Astrocyte of the cerebellum (primary cell): Measurements from ENCODE around the gene SEC61B.

ENCODE experiments used
- DNase-seq: peaks from one replicate; pipeline ENCODE4 v3.0.0-alpha.2; 2011; ENCODE audit warnings: low read depth
- H3K4me3 ChIP-seq: 2 replicates; pipeline ENCODE4 v1.5.1; 2011; ENCODE audit warnings: mild to moderate bottlenecking, low read depth, low read length, moderate library complexity
- in situ Hi-C: cut with HindIII; loops from 2 replicates; pipeline ENCODE4 v1.10.0; 2017; ENCODE audit warnings: low sequenced_read_pairs
- TF ChIP-seq, protein P1 (sequence below): IDR thresholded peaks from 2 replicates; pipeline ENCODE4 v1.5.1; 2012; ENCODE audit warnings: low read length, low read depth, moderate library complexity, mild to moderate bottlenecking; ENCODE audit errors: missing control alignments

The SEC61B gene

DNA sequence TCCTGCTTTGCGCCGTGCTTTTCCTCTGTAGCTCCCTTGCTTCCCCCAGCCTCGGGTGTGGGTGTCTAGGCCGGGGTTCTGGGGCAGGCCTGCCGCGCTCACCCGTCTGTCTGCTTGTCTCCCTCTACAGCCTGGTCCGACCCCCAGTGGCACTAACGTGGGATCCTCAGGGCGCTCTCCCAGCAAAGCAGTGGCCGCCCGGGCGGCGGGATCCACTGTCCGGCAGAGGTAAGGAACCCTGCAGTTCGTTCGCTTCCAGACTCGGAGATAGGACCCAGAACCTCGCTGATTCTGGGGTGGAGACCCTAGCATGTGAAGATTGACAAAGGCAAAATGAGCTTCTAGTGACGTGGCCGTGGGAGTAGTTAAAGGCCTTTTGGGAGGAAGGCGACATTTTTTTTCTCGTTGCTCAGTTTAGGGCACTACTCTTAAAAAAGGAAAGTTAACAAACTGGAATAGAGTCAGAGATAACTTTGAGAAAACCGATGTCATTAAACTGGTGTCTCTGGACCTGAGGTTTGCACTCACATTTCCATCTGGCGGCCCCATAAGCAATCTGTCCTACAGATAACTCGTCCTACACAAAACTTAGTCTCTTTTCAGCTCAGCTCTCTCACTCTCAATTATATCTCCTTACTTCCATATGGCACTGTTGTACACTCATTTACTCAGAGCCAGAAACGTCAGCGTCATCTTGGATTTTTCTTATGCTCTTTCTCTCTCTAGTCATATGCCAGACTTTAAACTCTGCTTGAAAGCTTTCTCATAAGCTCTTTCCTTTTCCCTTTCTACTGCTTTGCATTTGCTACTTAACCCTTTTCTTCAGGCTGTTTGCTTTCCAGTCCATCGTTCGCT is 561 bp downstream of the SEC61B start:
- TF ChIP-seq, protein P1, sequence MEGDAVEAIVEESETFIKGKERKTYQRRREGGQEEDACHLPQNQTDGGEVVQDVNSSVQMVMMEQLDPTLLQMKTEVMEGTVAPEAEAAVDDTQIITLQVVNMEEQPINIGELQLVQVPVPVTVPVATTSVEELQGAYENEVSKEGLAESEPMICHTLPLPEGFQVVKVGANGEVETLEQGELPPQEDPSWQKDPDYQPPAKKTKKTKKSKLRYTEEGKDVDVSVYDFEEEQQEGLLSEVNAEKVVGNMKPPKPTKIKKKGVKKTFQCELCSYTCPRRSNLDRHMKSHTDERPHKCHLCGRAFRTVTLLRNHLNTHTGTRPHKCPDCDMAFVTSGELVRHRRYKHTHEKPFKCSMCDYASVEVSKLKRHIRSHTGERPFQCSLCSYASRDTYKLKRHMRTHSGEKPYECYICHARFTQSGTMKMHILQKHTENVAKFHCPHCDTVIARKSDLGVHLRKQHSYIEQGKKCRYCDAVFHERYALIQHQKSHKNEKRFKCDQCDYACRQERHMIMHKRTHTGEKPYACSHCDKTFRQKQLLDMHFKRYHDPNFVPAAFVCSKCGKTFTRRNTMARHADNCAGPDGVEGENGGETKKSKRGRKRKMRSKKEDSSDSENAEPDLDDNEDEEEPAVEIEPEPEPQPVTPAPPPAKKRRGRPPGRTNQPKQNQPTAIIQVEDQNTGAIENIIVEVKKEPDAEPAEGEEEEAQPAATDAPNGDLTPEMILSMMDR, result no peak
- H3K4me3 ChIP-seq, result peak overlapping the region; percentile 95
- in situ Hi-C loops, result no loop called here
- DNase-seq, result no peak

DNA sequence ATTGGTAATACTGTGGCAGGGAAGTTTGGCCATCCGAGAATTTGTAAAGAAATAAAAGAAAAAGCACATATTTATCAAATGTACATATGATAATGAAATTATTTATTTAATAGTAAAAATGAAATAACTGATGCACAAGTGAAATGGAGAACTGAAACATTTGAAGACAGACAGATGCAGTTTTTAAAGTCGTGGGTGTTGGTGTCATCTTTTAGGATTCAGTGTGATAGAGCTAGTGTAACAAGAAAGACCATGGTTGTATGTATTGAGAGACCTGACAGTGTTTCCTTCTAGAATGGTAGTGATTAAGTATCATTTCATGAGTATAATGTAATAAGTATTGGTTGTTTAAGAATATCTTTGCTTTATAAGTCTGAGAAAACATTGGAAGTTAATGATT is 2.4 kb downstream of the SEC61B start:
- no peak overlapping the region for H3K4me3 ChIP-seq
- in situ Hi-C loops, result no loop called here
- no peak for DNase-seq
- TF ChIP-seq, protein P1, result no peak

- in situ Hi-C loops, result no loop called here
- TF ChIP-seq, protein P1, result no peak
- DNase-seq, result no peak
- H3K4me3 ChIP-seq, result no peak overlapping the region
Measured at GRCh38 chr9:99226054-99226453, 4.0 kb downstream of the SEC61B start.

- in situ Hi-C loops, result no loop called here
- DNase-seq, result no peak
- TF ChIP-seq, protein P1, result no peak
- no peak overlapping the region for H3K4me3 ChIP-seq
Measured at GRCh38 chr9:99230206-99230605, 8.1 kb downstream of the SEC61B start.

- DNase-seq, result no peak
- TF ChIP-seq, protein P1, result peak; percentile 62
- in situ Hi-C loops, result no loop called here
- no peak overlapping the region for H3K4me3 ChIP-seq
Measured at GRCh38 chr9:99231711-99232110, 9.6 kb downstream of the SEC61B start.

GRCh38 chr9:99234618-99235017 is 12.5 kb downstream of the SEC61B start:
- in situ Hi-C loops, result no loop called here
- DNase-seq, result no peak

More at GRCh38 chr9:99234618-99235017, 12.5 kb downstream of the SEC61B start:
- H3K4me3 ChIP-seq, result no peak overlapping the region
- TF ChIP-seq, protein P1, result no peak
